Smooth muscle cell (in vitro differentiated cells): ENCODE data around the gene ANKRD44. TPM values are rescaled to one million over a fixed set of nuclear protein-coding genes. Genes with fewer than 3 reads are reported as not detected.

ENCODE experiments used
- DNase-seq: peaks from one replicate; lab custom pipeline; 2025; ENCODE audit not compliant: unreplicated experiment; lab: John Stamatoyannopoulos, UW
- H2AFZ ChIP-seq: fragments of 200-600 bp; sonication (generic); 2 replicates; pipeline ENCODE4 v1.6.0; 2016; ENCODE audit warnings: antibody characterized with exemption, low read depth, mild to moderate bottlenecking
- H3F3A ChIP-seq: fragments of 200-600 bp; sonication (generic); 2 replicates; pipeline ENCODE4 v1.6.0; 2017; ENCODE audit warnings: antibody characterized with exemption, low read depth
- H3K27ac ChIP-seq: fragments of 200-600 bp; sonication (generic); 2 replicates; pipeline ENCODE4 v1.5.1; 2016; ENCODE audit warnings: low read depth, mild to moderate bottlenecking
- H3K27me3 ChIP-seq: fragments of 200-600 bp; sonication (generic); 2 replicates; pipeline ENCODE4 v1.6.1; 2016; ENCODE audit warnings: low read depth, mild to moderate bottlenecking
- H3K36me3 ChIP-seq: fragments of 200-600 bp; sonication (generic); 2 replicates; pipeline ENCODE4 v1.5.1; 2016; ENCODE audit warnings: low read depth
- H3K4me1 ChIP-seq: fragments of 200-600 bp; sonication (generic); 2 replicates; pipeline ENCODE4 v1.5.1; 2016; ENCODE audit warnings: low read depth
- H3K4me2 ChIP-seq: fragments of 200-600 bp; sonication (generic); 2 replicates; pipeline ENCODE4 v1.6.0; 2016; ENCODE audit warnings: mild to moderate bottlenecking
- H3K4me3 ChIP-seq: fragments of 200-600 bp; sonication (generic); 2 replicates; pipeline ENCODE4 v1.5.1; 2016; ENCODE audit warnings: mild to moderate bottlenecking
- H3K79me2 ChIP-seq: fragments of 200-600 bp; sonication (generic); 2 replicates; pipeline ENCODE4 v1.6.0; 2016; ENCODE audit warnings: low read depth, mild to moderate bottlenecking
- H3K9ac ChIP-seq: fragments of 200-600 bp; sonication (generic); 2 replicates; pipeline ENCODE4 v1.6.0; 2016; ENCODE audit warnings: low read depth
- H3K9me3 ChIP-seq: fragments of 200-600 bp; sonication (generic); replicated peaks from 2 replicates; pipeline ENCODE4 v1.5.1; 2016; ENCODE audit warnings: low read depth
- H4K20me1 ChIP-seq: fragments of 200-600 bp; sonication (generic); 2 replicates; pipeline ENCODE4 v1.6.0; 2016; ENCODE audit warnings: low read depth
- WGBS: methylation state at CpG from one replicate; pipeline ENCODE4 v1.1.7; 2016; ENCODE audit warnings: low lambda C conversion rate; 5-methylcytosine and 5-hydroxymethylcytosine counted together
- polyA plus RNA-seq: library from polyadenylated mRNA; unstranded; fragments of >200 nt; fragmentation: Nextera tagmentation; extraction: Ambion mirVana; gene quantifications from 2 replicates; pipeline ENCODE4 v1.2.1, GENCODE V29; 2016
- total RNA-seq: library from RNA; depleted of rRNA; stranded (reverse); fragments of >200 nt; gene quantifications from 2 replicates; pipeline ENCODE4 v1.2.3, GENCODE V29; 2014
- TF ChIP-seq, protein P1 (sequence below): fragments of 200-600 bp; sonication (generic); IDR thresholded peaks from 2 replicates; pipeline ENCODE4 v1.5.1; 2017; ENCODE audit warnings: borderline replicate concordance, mild to moderate bottlenecking, antibody characterized with exemption; ENCODE audit not compliant: insufficient read depth, poor library complexity, severe bottlenecking

Gene ANKRD44
- total and polyA plus RNA-seq, 2 experiments from 2014 or later, result 3.6 to 5.5 TPM

- H3K9ac ChIP-seq, result no peak overlapping the region
- WGBS, result 93% methylated on average over 3 of the region's 3 CpGs
- no peak overlapping the region for H3K27ac ChIP-seq
- H3F3A ChIP-seq, result no peaks in the 10 kb centered on the region
- H3K4me2 ChIP-seq, result no peak overlapping the region
- no peaks in the 10 kb centered on the region for H3K79me2 ChIP-seq
- no peaks in the 10 kb centered on the region for H3K4me1 ChIP-seq
- no peak overlapping the region for H2AFZ ChIP-seq
- H3K9me3 ChIP-seq, result no peaks in the 10 kb centered on the region
- H3K4me3 ChIP-seq, result no peak overlapping the region
- DNase-seq, result no peak
- no peaks in the 10 kb centered on the region for H3K36me3 ChIP-seq
- no peaks in the 10 kb centered on the region for H4K20me1 ChIP-seq
- TF ChIP-seq, protein P1, sequence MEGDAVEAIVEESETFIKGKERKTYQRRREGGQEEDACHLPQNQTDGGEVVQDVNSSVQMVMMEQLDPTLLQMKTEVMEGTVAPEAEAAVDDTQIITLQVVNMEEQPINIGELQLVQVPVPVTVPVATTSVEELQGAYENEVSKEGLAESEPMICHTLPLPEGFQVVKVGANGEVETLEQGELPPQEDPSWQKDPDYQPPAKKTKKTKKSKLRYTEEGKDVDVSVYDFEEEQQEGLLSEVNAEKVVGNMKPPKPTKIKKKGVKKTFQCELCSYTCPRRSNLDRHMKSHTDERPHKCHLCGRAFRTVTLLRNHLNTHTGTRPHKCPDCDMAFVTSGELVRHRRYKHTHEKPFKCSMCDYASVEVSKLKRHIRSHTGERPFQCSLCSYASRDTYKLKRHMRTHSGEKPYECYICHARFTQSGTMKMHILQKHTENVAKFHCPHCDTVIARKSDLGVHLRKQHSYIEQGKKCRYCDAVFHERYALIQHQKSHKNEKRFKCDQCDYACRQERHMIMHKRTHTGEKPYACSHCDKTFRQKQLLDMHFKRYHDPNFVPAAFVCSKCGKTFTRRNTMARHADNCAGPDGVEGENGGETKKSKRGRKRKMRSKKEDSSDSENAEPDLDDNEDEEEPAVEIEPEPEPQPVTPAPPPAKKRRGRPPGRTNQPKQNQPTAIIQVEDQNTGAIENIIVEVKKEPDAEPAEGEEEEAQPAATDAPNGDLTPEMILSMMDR, result no peak
- H3K27me3 ChIP-seq, result no peaks in the 10 kb centered on the region
These were observed 142.8 kb downstream of the ANKRD44 start for GRCh38 chr2:197167608-197168314.

DNA sequence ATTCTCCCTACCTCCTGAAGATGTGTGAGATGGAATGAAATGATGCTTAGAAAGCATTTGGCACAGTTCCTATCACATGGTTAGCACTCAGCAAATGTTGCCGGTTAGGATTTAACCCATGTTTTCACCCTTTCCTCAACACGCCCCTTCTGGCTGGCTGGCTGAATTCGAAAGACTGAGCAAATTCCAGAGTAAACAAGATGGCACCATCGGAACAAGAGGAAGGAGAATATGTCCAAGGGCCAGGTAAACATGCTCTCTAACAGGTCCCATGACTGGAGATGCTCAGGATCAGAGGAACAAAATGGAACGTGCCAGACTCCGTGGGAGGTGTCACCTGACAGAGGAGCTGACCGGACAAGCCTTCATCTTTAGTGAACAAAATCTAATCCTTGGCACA lies 145.6 kb downstream of the ANKRD44 start:
- Histone ChIP-seq H3F3A (no peaks in the 10 kb centered on the region), H3K4me1 (no peaks in the 10 kb centered on the region), H3K4me2 (no peak overlapping the region), H3K27me3 (no peaks in the 10 kb centered on the region), H3K4me3 (no peak overlapping the region), H3K36me3 (no peaks in the 10 kb centered on the region), H3K9me3 (no peaks in the 10 kb centered on the region), H3K9ac (no peak overlapping the region), H2AFZ (no peak overlapping the region), H3K27ac (no peak overlapping the region), H4K20me1 (no peaks in the 10 kb centered on the region), H3K79me2 (no peaks in the 10 kb centered on the region)
- no peak for DNase-seq
- TF ChIP-seq, protein P1, result no peak
- WGBS, result 92% methylated on average over 7 of the region's 7 CpGs

DNA sequence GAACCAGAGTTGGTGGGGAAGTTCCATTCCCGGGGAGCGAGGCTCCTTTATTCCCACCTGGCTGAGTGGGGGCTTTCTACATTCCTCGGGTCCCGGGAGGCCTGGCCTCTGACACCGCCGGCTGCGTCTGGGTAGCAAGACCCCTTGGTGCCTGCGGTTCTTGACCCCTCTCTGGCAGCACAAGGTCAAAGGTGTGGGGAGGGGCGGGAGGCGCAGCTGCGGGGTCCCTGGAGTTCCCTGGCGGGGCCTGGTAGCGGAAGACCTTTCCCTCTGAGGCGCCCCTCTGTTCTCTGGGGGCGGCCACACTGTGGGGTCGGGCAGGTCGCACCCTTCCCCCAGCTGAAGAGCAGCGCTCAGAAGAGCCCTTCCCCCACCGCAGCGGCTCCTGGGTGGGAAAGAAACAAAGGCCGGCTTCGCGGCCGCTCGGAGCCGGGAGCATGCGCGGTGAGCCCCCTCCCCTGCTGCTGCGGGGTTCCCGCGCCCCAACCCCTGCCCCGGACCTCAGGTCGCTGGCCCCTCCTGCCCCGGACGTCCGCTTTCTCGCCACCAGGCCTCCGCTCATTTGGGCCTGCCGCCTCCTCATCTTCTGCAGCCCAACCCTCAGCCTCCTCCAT lies 146.3 kb downstream of the ANKRD44 start:
- Histone ChIP-seq H3K9ac (no peak overlapping the region), H3K36me3 (no peaks in the 10 kb centered on the region), H4K20me1 (no peaks in the 10 kb centered on the region), H2AFZ (peak overlapping the region; percentile 77), H3F3A (no peaks in the 10 kb centered on the region), H3K4me2 (peak overlapping the region; percentile 77), H3K79me2 (no peaks in the 10 kb centered on the region), H3K4me1 (peaks cover 6% of the 10 kb centered on the region), H3K4me3 (peak overlapping the region; percentile 35), H3K9me3 (no peaks in the 10 kb centered on the region), H3K27me3 (no peaks in the 10 kb centered on the region), H3K27ac (no peak overlapping the region)
- TF ChIP-seq, protein P1, result no peak
- DNase-seq, result no peak
- 48% methylated on average over 32 of the region's 39 CpGs for WGBS

- H2AFZ ChIP-seq, result peak overlapping the region; percentile 77
- peak overlapping the region; percentile 77 for H3K4me2 ChIP-seq
- H3K27ac ChIP-seq, result no peak overlapping the region
- 93% methylated on average over 17 of the region's 17 CpGs for WGBS
- peaks cover 9% of the 10 kb centered on the region for H3K4me1 ChIP-seq
- no peaks in the 10 kb centered on the region for H3K79me2 ChIP-seq
- H3F3A ChIP-seq, result no peaks in the 10 kb centered on the region
- H3K27me3 ChIP-seq, result no peaks in the 10 kb centered on the region
- H3K9ac ChIP-seq, result no peak overlapping the region
- no peak overlapping the region for H3K4me3 ChIP-seq
- no peaks in the 10 kb centered on the region for H3K36me3 ChIP-seq
- no peak for DNase-seq
- TF ChIP-seq, protein P1, result no peak
- no peaks in the 10 kb centered on the region for H3K9me3 ChIP-seq
- H4K20me1 ChIP-seq, result no peaks in the 10 kb centered on the region
These were observed 146.9 kb downstream of the ANKRD44 start for GRCh38 chr2:197163712-197164140.
